HepG2 (cell line): ENCODE results near the gene RPL11.

Experiments
- EP300 ChIP-seq, 3 experiments: sonication (generic) in 1 of 3; formaldehyde crosslinking in 1 of 3; IDR thresholded peaks; 2 replicates each; pipeline versions ENCODE4 v1.5.1 to v1.6.1; 2011 to 2020; ENCODE audit warnings: low read depth in 2 of 3, low read length in 2 of 3, borderline replicate concordance in 1 of 3, improper control_type of control experiment in 1 of 3, mild to moderate bottlenecking in 1 of 3, missing genetic modification reagents in 1 of 3, moderate library complexity in 1 of 3
- NFE2L2 ChIP-seq: fragments of 150-350 bp; IDR thresholded peaks from 2 replicates; pipeline ENCODE4 v1.6.1; 2014; ENCODE audit warnings: low read length
- RFX5 ChIP-seq: IDR thresholded peaks from 2 replicates; pipeline ENCODE4 v1.6.1; 2011; ENCODE audit warnings: low read depth, low read length, improper control_type of control experiment
- TF ChIP-seq, protein P1 (sequence below): sonication (generic); formaldehyde crosslinking; IDR thresholded peaks from 2 replicates; pipeline ENCODE4 v1.5.0; 2020; ENCODE audit warnings: mild to moderate bottlenecking, missing genetic modification reagents, moderate library complexity

- TF ChIP-seq NFE2L2 (no peak), RFX5 (no peak), EP300 (IDR thresholded peaks at IDR 0.05; ENCODE audit: low read depth in 2 of 2, low read length in 2 of 2) (no peak), EP300 (CRISPR knock-in tag; IDR thresholded peaks at IDR 0.05; ENCODE audit: borderline replicate concordance) (no peak)
- TF ChIP-seq, protein P1, sequence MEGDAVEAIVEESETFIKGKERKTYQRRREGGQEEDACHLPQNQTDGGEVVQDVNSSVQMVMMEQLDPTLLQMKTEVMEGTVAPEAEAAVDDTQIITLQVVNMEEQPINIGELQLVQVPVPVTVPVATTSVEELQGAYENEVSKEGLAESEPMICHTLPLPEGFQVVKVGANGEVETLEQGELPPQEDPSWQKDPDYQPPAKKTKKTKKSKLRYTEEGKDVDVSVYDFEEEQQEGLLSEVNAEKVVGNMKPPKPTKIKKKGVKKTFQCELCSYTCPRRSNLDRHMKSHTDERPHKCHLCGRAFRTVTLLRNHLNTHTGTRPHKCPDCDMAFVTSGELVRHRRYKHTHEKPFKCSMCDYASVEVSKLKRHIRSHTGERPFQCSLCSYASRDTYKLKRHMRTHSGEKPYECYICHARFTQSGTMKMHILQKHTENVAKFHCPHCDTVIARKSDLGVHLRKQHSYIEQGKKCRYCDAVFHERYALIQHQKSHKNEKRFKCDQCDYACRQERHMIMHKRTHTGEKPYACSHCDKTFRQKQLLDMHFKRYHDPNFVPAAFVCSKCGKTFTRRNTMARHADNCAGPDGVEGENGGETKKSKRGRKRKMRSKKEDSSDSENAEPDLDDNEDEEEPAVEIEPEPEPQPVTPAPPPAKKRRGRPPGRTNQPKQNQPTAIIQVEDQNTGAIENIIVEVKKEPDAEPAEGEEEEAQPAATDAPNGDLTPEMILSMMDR (CRISPR knock-in tag): no peak
Observed at GRCh38 chr1:23719162-23719820, 27.7 kb downstream of the RPL11 start.
